HEK293 (cell line): Measurements from ENCODE around the gene OR52A5.

Source experiments
- CTCF ChIP-seq: fragments of 450-650 bp; formaldehyde crosslinking; IDR thresholded peaks from 2 replicates; pipeline ENCODE4 v1.5.1; 2016; ENCODE audit warnings: missing biosample characterization, missing genetic modification characterization
- MZF1 ChIP-seq: fragments of 450-650 bp; formaldehyde crosslinking; IDR thresholded peaks from 2 replicates; pipeline ENCODE4 v1.5.1; 2017; ENCODE audit warnings: missing biosample characterization, missing genetic modification characterization, borderline replicate concordance
- ZBTB21 ChIP-seq: fragments of 450-650 bp; formaldehyde crosslinking; IDR thresholded peaks from 2 replicates; pipeline ENCODE4 v1.5.1; 2017; ENCODE audit warnings: missing biosample characterization, missing genetic modification characterization

DNA sequence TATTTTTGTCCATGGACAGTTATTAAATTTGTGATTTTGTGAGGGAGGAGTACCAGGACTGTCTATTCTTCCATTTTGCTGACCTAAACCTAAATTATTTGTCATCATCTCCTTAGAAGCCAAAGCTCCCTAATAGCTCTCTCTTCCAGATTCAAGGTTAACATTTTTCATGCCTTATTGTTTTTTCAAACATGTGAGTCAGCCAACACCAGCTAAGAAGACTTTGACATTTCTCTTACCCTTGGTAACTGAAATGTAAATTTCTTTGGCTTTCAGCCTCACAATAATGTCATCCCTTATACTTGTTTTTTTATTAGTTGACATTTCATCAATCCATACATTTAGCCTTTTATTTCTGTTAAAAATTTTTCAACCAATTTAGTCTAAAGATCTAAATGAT, 49.6 kb downstream of the OR52A5 start:
- no peak for TF ChIP-seq ZBTB21 (tag by site-specific recombination)
- TF ChIP-seq MZF1 (tag by site-specific recombination), result no peak
- TF ChIP-seq CTCF (tag by site-specific recombination), result no peak
